ENCODE measurements around the gene FOXJ1. TPM values are rescaled to one million over a fixed set of nuclear protein-coding genes. Genes with fewer than 3 reads are reported as not detected.

FOXJ1 gene
- total and polyA plus RNA-seq, 2 of the 13 experiments (the other 11 are each of a cell fraction or from before 2014, with no cell fraction given) = 0.98 to 1.6 TPM

- TF ChIP-seq ZHX2 (IDR thresholded peaks at IDR 0.05; ENCODE audit: low read depth) (no peak), ZHX2 (CRISPR knock-in tag; IDR thresholded peaks at IDR 0.05; ENCODE audit: borderline replicate concordance) (no peak), ZNF263 (CRISPR knock-in tag; IDR thresholded peaks at IDR 0.05) (peak; percentile 75; the same call in 1 of the 2 replicates), NFE2L1 (CRISPR knock-in tag; IDR thresholded peaks at IDR 0.05; ENCODE audit: borderline replicate concordance) (no peak), PRDM15 (CRISPR knock-in tag; IDR thresholded peaks at IDR 0.05) (no peak), GRHL1 (CRISPR knock-in tag; conservative IDR thresholded peaks at IDR 0.05) (no peak), ZNF547 (CRISPR knock-in tag; IDR thresholded peaks at IDR 0.05) (0 out of 2 replicates have a peak, but pooled peaks have one; percentile 29), ZNF792 (CRISPR knock-in tag; IDR thresholded peaks at IDR 0.05) (no peak), TIGD3 (CRISPR knock-in tag; IDR thresholded peaks at IDR 0.05; ENCODE audit: borderline replicate concordance) (no peak), TERF1 (CRISPR knock-in tag; IDR thresholded peaks at IDR 0.05) (no peak)
Observed at GRCh38 chr17:76119409-76120371, 21.4 kb downstream of the FOXJ1 start (continued).
